AG10803 (cell line): Measurements from ENCODE around the gene LY9.

ENCODE experiments used
- DNase-seq: peaks from one replicate; pipeline ENCODE4 v3.0.0; 2010; ENCODE audit warnings: low read depth
- H3K4me3 ChIP-seq: 2 replicates; pipeline ENCODE4 v1.5.1; 2011; ENCODE audit warnings: mild to moderate bottlenecking, low read length, control low read depth
- TF ChIP-seq, protein P1 (sequence below): conservative IDR thresholded peaks from 2 replicates; pipeline ENCODE4 v1.5.1; 2011; ENCODE audit warnings: mild to moderate bottlenecking, low read length, control low read depth, inconsistent platforms

LY9 gene

DNA sequence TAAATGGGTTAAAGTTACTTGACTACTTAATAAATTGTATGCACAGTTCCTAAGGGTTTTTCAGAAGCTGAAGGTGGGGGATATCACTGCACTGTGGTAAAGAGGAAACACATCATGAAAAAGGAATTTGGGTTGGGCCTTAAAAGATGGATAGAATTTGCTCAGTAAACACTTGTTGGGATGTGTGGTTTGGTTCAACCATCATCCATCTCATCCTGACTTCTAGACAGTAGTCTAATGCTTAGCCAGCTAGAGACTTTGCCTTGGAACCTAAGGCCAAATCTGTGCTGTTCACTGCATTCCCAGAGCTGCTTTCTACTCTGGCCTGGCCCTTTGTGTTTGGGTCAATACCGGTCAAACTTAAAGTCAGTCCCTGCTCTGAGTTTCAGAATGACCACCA, 30.6 kb downstream of the LY9 start:
- peak; percentile 15 for DNase-seq
- H3K4me3 ChIP-seq, result no peak overlapping the region
- TF ChIP-seq, protein P1, sequence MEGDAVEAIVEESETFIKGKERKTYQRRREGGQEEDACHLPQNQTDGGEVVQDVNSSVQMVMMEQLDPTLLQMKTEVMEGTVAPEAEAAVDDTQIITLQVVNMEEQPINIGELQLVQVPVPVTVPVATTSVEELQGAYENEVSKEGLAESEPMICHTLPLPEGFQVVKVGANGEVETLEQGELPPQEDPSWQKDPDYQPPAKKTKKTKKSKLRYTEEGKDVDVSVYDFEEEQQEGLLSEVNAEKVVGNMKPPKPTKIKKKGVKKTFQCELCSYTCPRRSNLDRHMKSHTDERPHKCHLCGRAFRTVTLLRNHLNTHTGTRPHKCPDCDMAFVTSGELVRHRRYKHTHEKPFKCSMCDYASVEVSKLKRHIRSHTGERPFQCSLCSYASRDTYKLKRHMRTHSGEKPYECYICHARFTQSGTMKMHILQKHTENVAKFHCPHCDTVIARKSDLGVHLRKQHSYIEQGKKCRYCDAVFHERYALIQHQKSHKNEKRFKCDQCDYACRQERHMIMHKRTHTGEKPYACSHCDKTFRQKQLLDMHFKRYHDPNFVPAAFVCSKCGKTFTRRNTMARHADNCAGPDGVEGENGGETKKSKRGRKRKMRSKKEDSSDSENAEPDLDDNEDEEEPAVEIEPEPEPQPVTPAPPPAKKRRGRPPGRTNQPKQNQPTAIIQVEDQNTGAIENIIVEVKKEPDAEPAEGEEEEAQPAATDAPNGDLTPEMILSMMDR, result no peak

GRCh38 chr1:160827418-160827817, 31.4 kb downstream of the LY9 start:
- DNase-seq, result peak; percentile 58
- TF ChIP-seq, protein P1, result no peak
- H3K4me3 ChIP-seq, result no peak overlapping the region

GRCh38 chr1:160829766-160830165, 33.8 kb downstream of the LY9 start:
- H3K4me3 ChIP-seq, result no peak overlapping the region
- TF ChIP-seq, protein P1, result no peak
- DNase-seq, result no peak

DNA sequence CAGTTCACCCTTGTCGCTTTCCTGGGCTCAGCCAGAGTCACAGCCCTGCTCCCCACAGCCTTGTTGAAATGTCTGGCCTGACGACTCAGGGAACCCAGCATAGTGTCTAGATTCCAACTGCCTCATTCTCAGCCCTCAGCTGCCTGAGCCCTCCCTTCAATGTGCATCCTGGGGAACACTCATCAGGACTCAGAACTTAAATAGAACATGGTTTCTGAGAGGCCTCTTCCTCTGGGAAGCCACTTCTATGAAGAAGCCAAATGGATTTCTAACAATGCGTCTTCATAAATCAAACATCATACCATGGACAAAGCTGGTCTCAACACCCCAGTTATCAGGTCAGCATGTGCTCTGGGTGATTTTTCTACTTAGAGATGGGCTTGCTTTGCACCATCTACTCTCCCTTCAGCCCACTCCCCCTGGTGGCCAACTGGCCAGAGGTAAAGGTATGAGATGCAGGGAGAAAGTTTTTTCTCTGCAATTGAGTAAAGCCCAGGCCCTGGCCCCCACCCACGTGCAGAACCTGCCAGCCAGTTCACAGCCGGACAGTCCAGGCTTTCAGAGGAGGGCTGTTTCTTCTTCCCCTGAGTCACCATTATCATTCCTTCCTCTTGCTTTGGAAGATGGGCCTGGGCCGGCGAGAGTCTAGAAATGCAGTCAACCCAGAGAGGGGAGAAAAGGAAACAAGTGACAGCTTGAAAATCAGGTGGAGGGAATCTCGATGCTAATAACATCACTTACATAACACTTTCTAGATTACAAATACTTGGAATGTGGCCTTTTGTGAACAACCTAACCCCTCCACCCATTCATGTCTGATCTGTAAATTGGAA, 34.6 kb downstream of the LY9 start:
- H3K4me3 ChIP-seq, result no peak overlapping the region
- TF ChIP-seq, protein P1, result peak; percentile 55
- DNase-seq, result peak; percentile 15

GRCh38 chr1:160834945-160835565, 39.1 kb downstream of the LY9 start:
- no peak overlapping the region for H3K4me3 ChIP-seq
- TF ChIP-seq, protein P1, result peak; percentile 70
- DNase-seq, result peak; percentile 43

DNA sequence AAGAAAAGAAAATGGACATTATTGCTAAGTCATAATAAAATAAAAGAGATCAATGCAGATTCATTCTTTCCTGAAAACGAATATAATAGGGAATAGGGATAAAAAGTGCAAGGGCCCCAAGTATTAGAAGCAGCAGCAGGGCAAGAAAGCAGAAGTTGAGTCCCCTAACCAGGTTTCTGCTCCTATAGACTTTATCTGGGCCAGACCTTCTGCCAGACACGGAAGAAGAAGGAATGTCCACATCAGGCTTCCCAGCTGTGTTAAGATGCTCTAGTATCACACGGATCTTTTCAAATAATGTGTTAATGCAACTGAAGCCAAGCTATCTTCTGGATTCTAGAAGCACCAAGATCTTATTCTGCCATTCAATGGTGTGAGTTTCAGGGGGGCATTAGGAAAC, 39.8 kb downstream of the LY9 start:
- TF ChIP-seq, protein P1, result no peak
- DNase-seq, result no peak
- H3K4me3 ChIP-seq, result no peak overlapping the region

GRCh38 chr1:160836561-160836960, 40.6 kb downstream of the LY9 start:
- no peak overlapping the region for H3K4me3 ChIP-seq
- TF ChIP-seq, protein P1, result no peak
- DNase-seq, result no peak
